ENCODE data around the gene ADAMTS2. TPM values are rescaled to one million over a fixed set of nuclear protein-coding genes. Genes with fewer than 3 reads are reported as not detected.

The ADAMTS2 gene
- total and polyA plus RNA-seq, 11 donors: 1.1 to 23.0 (median 5.5) TPM

DNA sequence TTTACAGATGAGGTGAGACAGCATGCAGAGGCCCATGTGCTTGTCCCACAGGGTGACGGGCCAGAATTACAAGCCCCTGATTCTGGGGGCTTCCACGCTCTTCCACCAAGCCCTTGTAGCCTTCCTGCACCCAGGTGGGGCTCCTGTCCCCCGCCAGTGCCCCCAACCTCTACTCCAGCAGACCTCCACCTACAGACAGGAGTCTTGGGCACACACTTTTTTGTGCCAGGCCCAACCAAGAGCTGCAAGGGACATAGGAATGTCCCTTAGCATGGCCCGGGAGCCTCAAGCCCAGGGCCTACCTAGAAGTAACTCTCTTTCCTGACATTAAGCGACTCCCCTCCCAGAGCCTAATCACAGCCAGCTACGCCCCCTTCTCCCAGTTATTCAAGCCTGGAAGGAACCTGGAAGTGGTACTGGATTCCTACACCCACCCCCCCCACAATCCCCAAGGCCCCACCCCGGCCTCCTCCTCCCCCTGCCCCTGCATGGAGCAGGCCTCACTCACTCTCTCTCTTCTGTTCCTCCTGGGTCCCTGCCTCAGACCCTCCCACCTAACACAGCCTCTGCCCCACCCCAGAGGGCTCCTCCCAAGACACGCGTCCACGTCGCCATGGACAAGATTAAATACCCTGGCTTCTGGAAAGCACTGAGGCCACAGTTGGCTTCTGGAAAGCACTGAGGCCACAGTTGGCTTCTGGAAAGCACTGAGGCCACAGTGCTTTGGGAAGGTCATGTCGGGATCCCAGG is 30.5 kb downstream of the ADAMTS2 start:
- WGBS, 4 donors: 80 to 92% (median 85%) methylated on average over 7 to 12 of the region's 12 CpGs
- peaks cover 0 to 39% (median 7%) of the 10 kb centered on the region in 12 donors for H3K4me1 ChIP-seq
- H3K27me3 ChIP-seq: no peaks in the 10 kb centered on the region
- intact Hi-C loops (cut with DNase I): no loop called here
- H3K4me3 ChIP-seq: peak overlapping the region in 2 of 12 donors; percentile 8 to 10
- peak; percentile 3 to 51 (median 8) for ATAC-seq
- H3K9me3 ChIP-seq: peaks cover 0 to 6% (median 0%) of the 10 kb centered on the region in 12 donors
- DNase-seq: peak in 3 of 5 donors; percentile 43 to 55 (median 45)
- TF ChIP-seq POLR2A (IDR thresholded peaks at IDR 0.05): no peak
- H3K36me3 ChIP-seq: no peaks in the 10 kb centered on the region
- peak overlapping the region in 9 of 12 donors; percentile 34 to 66 (median 44) for H3K27ac ChIP-seq

DNA sequence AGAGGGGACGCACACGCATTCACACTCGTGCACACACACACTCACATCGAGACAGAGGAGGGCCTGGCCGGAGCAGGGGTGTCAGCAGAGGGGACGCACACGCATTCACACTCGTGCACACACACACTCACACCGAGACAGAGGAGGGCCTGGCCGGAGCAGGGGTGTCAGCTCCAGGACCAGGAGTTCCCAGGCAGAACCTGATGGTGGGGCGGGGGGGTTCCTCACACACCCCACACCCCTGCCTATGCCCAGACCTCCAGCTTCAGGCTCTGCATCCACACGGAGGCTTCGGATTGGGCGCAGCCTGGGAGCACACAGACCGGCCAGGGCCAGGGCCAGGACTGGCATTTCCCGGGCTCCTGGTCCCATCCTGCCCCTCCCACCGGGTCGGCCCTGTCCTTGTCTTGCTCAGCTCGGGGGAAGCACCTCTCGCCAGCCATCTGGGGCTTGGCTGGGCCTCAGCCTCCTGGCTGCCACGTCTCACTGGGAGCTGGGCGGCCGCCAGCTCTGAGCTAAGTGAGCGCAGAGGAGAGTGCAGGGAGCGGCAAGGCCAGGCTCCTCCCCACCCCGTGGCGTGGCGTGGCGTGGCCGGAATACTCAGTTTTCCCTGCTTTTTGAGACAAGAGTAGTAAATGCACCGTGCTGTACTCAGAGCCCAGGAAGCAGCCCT is 31.3 kb downstream of the ADAMTS2 start:
- H3K36me3 ChIP-seq: no peaks in the 10 kb centered on the region
- peak overlapping the region in 2 of 12 donors; percentile 8 to 10 for H3K4me3 ChIP-seq
- peak; percentile 91 to 95 (median 94) for ATAC-seq
- H3K27ac ChIP-seq: peak overlapping the region in 9 of 12 donors; percentile 34 to 66 (median 44)
- H3K4me1 ChIP-seq: peaks cover 0 to 31% (median 7%) of the 10 kb centered on the region in 12 donors
- peaks cover 0 to 6% (median 0%) of the 10 kb centered on the region in 12 donors for H3K9me3 ChIP-seq
- WGBS, 4 donors: 39 to 60% (median 54%) methylated on average over 16 to 31 of the region's 31 CpGs
- no peak for TF ChIP-seq POLR2A (IDR thresholded peaks at IDR 0.05)
- TF ChIP-seq, protein P1, sequence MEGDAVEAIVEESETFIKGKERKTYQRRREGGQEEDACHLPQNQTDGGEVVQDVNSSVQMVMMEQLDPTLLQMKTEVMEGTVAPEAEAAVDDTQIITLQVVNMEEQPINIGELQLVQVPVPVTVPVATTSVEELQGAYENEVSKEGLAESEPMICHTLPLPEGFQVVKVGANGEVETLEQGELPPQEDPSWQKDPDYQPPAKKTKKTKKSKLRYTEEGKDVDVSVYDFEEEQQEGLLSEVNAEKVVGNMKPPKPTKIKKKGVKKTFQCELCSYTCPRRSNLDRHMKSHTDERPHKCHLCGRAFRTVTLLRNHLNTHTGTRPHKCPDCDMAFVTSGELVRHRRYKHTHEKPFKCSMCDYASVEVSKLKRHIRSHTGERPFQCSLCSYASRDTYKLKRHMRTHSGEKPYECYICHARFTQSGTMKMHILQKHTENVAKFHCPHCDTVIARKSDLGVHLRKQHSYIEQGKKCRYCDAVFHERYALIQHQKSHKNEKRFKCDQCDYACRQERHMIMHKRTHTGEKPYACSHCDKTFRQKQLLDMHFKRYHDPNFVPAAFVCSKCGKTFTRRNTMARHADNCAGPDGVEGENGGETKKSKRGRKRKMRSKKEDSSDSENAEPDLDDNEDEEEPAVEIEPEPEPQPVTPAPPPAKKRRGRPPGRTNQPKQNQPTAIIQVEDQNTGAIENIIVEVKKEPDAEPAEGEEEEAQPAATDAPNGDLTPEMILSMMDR (IDR thresholded peaks at IDR 0.05): no peak
- DNase-seq: peak; percentile 75 to 91 (median 88)
- intact Hi-C loops (cut with DNase I): no loop called here
- no peaks in the 10 kb centered on the region for H3K27me3 ChIP-seq

DNA sequence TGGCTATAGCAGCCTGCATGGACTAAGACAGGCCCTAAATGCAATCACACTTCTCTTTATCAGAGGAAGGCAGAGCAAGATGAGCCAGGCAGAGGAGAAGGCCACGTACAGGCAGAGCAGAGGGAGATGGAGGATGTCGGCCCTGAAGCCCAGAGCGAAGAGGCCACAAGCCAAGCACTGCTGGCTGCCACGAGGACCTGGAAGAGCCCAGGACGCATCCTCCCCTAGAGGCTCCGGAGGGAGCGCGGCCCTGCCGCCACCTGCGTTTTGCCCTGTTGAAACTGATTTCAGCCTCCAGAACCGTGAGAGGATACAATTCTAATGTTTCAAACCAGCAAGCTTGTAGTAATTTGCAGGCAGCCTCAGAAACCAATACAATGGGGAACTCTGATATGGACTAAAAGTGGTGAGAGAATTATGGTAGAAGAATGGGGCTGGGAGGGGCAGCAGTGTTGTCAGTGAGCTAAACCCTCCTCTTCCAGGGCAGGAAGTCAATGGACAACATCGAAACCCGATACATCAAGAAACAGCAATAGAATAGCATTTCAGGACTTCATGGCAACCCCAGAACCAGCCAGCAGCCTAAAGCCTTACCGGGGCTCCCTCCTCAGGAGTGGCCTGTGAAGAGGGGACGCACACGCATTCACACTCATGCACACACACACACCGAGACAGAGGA is 32.6 kb downstream of the ADAMTS2 start:
- Histone ChIP-seq H3K4me3 (no peak overlapping the region), H3K4me1 (peaks cover 0 to 19% (median 7%) of the 10 kb centered on the region in 12 donors), H3K9me3 (peaks cover 0 to 6% (median 0%) of the 10 kb centered on the region in 12 donors), H3K27ac (no peak overlapping the region), H3K27me3 (no peaks in the 10 kb centered on the region), H3K36me3 (no peaks in the 10 kb centered on the region)
- no peak for TF ChIP-seq POLR2A (IDR thresholded peaks at IDR 0.05)
- TF ChIP-seq, protein P1 (IDR thresholded peaks at IDR 0.05): no peak
- 92 to 97% (median 94%) methylated on average over 17 of the region's 17 CpGs for WGBS, 4 donors
- ATAC-seq (no peak), DNase-seq (peak in 3 of 5 donors; percentile 9 to 33 (median 10))
- intact Hi-C loops (cut with DNase I): no loop called here

DNA sequence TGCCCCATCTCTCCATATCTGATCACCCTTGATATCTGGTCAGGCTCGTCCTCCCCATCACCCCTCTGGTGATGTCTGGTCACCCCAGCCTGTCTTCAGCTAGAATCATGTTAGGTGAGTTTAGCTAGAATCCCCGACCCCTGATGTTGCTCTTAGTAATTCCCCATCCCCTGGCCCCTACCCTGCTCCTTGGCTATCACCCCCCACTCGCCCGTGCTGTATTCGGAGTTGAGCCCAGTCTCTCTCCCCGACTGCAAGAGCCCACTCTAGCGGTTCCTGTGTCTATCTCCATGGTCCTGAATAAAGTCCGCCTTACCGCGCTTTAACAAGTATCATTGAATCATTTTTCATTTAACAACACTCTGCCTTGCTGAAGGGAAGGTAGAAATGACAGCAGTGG is 33.7 kb downstream of the ADAMTS2 start:
- 88 to 95% (median 91%) methylated on average over 10 of the region's 10 CpGs for WGBS, 4 donors

More for the DNA sequence above, 33.7 kb downstream of the ADAMTS2 start:
- TF ChIP-seq, protein P1 (IDR thresholded peaks at IDR 0.05): no peak
- no peak for TF ChIP-seq POLR2A (IDR thresholded peaks at IDR 0.05)
- no peak overlapping the region for H3K4me3 ChIP-seq
- H3K36me3 ChIP-seq: no peaks in the 10 kb centered on the region
- DNase-seq: peak in 3 of 5 donors; percentile 5 to 23 (median 6)
- H3K27me3 ChIP-seq: no peaks in the 10 kb centered on the region
- ATAC-seq: no peak
- peaks cover 0 to 8% (median 0%) of the 10 kb centered on the region in 12 donors for H3K9me3 ChIP-seq
- intact Hi-C loops (cut with DNase I): no loop called here
- H3K4me1 ChIP-seq: peaks cover 0 to 19% (median 7%) of the 10 kb centered on the region in 12 donors
- H3K27ac ChIP-seq: no peak overlapping the region
